GM19351 (cell line): ENCODE results near the gene TH.
A peak's percentile ranks its signal among the peaks of the same experiment; 100 is the strongest.
"Not testable (repeated sequence)": the region's sequence is repeated elsewhere in the genome, so short reads cannot be mapped to it uniquely, and the experiment has no call there.

ENCODE experiments used
- ATAC-seq: cut with Tn5 transposase; IDR thresholded peaks from one replicate; pipeline ENCODE4 v1.9.1; 2021; ENCODE audit warnings: mild to moderate bottlenecking, moderate library complexity; ENCODE audit not compliant: unreplicated experiment

TH gene

DNA sequence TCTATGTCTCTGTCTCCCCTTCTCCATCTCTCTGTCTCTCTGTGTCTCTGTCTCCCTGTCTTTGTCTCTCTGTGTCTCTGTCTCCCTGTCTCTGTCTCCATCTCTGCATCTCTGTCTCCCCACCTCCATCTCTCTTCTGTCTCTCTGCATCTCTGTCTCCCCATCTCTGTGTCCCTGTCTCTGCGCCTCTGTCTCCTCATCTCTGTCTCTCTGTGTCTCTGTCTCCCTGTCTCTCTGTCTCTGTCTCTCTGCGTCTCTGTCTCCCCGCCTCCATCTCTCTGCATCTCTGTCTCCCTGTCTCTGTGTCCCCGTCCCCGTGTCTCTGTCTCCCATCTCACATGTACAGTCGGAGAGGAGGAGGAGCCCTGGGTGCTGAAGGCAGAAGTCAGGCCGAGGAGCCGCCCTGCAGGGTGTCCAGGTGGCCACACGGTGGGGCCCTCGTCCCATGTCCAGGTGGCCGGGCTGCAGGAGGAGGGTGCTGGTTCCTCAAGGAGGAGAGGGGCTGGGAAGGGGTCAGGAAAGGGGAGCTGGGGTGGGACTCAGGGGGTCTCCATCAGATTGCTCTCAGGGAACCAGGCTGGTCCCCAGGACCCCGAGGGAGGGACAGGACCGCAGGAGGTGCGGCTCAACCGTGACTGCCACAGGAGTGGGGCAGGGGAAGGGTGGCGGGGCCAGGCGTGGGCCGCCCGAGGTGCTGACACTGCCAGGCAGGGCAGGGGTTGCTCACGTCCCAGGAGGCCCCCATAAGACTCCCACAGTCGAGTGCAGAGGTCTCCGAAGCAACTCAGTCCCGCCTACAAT is 25.6 kb upstream of the TH start:
- ATAC-seq: peak; percentile 43

DNA sequence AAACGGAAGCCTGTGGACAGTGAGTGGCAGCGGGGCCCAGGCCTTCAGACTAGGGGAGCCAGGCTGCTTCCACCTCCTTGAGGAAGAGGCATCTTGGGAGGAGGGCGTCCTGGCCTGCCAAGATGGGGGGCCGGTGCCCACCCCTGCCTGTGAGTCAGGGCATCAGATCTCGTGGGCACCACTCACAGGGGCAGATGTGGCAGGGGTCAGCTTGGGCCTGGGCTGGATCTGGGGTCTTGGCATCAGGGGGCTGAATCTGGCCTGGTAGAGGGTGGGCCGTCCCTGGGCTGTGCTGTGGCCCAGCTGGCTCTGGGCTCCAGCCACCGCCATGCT is 24.1 kb upstream of the TH start:
- ATAC-seq: no peak

DNA sequence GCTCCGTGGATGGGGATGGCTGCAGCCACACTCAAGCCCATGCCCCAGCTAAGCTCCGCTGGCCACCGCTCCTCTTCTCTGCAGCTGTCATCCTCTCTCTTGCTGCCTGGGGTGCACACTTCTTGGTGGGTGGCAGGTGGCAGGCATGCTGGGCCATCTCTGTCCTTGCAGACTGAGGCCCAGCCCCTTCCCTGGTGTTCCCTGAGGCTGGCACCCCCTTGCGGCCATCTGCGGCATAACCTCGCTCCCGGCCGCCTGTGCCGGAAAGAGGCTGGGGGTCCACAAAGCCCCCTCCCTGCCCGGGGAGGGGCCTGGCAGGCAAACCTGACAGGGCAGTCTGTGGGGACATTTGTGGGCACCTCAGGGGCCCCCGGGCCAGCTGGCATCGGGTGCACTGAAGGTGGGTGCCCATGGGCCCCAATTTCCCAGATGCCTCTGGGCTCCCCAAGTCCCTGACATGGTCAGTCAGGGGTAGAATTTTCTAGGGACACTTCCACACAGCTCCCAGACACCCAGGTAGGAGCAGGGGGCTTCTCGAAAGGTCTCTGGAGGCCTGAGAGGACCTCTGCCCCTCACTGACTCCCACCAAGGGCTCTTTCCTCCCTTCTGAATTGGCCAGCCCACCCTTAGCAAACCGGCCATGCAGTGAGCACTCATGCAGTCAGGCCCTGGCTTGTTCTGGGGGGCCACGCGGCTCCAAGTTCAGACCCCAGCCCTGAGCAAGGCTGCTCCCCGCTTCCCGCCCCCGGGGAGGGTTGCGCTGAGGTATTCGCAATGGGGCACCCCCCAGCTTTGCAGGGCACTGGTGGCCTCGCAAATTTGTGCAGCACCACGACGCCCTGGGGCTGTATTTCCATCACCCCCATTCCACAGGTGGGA is 23.5 kb upstream of the TH start:
- ATAC-seq: no peak

DNA sequence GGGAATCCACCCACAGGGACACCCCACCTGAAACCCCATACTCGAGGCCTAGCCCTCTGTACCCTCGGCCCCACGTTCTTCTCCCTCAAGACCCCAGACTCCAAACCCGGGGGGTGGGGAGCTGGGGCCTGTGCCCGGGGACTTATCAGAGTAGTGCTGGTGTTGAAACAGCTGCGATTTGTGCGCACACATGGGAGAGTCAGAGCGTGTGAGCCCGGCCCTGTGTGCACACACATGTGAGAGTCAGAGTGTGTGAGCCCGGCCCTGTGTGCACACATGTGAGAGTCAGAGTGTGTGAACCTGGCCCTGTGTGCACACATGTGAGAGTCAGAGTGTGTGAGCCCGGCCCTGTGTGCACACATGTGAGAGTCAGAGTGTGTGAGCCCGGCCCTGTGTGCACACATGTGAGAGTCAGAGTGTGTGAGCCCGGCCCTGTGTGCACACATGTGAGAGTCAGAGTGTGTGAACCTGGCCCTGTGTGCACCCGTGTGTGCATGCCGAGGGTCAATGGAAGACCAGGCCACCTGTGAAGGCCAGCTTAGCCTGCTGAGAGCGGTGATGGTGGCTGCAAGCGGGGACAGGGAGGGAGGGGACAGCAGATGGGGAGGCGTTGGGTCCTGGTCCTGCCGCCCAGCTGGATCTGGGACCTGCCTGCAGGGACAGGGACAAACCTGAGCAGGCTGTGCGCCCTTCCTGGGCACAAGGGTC is 22.4 kb upstream of the TH start:
- ATAC-seq: not testable (repeated sequence)

DNA sequence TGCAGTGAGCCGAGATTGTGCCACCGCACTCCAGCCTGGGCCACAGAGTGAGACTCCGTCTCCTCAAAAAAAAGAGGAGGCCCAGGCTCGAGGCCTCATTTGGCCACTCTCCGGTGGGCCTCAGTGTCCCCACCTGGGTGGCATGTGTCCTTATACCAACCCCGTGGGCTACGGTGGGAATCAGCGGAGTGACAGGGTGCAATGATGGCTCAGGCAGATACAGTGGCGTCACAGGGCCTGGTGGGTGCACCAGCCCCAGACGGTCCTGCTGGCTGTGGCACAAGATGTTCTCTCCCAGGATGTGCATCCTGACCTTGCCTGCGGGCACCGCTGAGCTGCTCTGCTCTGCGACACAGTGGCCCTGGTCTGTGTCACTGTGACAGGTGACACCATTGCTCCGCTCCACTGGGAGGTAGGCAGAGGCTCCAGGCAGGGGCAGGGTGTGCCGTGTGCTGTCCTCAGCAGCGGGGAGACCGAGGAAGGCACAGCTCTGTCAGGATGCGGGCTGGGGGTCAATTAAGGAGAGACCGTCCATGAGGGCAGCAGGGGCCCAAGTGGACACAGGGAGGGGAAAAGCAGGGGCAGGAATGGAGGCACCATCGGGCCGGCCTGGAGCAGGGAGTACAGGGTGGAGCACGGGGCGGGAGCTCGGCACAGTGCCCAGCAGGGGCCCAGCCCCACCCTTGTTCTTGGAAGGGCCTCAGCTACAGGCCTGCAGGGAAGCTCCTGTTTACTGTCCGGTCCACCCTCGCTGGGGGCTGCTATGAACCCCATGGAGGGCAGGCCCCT is 21.7 kb upstream of the TH start:
- no peak for ATAC-seq

DNA sequence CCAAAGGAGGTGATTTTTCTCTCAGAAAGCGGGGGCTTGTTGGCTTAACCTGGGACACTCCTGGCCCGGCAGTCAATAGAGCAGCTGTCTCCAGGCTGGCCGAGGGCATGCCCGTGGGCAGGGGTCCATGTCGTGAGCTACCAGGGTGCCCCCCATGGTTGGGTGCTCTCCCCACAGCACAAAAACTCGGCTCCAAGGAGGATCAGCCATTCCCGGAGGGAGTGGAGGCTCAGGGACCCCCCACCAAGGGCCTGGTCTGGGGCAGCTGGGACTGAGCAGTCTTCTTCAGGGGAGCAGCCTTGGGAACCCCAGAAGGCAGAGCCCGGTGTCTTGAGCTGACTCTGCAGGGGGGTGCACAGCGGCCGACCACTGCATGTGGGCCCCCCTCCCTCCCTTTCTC is 20.8 kb upstream of the TH start:
- ATAC-seq: no peak

DNA sequence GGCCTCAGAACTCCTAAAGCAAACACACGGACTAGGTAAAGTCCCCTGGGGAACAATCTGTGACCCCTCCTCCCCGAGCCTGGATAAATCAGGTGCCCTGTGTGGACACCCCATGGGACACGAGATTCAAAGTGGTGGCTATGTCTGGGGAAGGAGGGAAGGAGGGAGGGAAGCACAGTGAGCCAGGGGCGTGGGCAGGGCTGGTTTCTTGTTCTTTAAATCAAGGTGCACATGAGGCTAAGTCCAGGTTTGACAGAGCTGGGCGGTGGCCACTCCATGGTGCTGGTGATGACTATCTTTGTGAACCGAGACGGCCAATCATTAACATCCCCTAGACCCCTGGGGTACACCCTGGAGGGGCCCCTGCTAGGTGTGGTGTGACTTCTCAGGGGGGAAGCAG is 20.3 kb upstream of the TH start:
- no peak for ATAC-seq

DNA sequence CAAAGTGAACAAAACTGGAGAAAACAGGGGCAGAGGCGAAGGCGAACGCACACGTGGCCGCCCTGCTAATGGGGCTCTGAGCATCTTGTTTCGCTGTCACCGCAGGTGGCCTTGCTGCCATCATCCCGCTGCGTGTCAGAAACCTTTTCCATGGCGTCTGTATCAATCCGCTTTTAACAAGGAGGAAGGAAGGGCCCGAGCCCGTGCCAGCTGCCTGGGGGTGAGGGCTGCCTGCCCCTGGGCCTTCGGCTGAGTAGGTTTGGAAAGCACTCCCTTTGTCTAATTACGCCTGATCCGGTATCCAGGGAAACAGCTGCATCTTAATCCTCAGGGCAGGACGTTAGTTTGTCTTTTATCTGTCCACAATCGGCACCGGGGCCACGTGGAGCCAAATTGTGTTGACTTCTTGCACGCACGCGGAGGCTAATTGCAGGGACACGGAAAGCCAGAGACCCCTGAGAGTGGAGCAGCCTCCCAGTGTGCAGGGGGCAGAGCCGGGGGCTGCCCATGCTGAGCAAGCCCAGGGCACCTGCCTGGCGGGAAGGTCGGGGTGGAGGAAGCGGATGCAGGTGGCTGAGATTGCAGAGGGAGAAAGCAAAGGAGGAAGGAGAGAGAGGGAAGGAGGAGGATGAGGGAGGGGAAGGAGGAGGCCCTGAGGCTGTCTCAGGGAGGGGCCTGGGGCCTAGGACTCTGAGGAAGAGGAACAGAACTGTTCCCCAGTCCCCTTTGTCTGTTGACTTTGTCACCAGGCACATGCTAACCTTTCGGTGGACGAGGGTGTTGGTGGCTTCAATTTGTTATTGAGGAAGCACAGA is 19.2 kb upstream of the TH start:
- ATAC-seq: no peak

DNA sequence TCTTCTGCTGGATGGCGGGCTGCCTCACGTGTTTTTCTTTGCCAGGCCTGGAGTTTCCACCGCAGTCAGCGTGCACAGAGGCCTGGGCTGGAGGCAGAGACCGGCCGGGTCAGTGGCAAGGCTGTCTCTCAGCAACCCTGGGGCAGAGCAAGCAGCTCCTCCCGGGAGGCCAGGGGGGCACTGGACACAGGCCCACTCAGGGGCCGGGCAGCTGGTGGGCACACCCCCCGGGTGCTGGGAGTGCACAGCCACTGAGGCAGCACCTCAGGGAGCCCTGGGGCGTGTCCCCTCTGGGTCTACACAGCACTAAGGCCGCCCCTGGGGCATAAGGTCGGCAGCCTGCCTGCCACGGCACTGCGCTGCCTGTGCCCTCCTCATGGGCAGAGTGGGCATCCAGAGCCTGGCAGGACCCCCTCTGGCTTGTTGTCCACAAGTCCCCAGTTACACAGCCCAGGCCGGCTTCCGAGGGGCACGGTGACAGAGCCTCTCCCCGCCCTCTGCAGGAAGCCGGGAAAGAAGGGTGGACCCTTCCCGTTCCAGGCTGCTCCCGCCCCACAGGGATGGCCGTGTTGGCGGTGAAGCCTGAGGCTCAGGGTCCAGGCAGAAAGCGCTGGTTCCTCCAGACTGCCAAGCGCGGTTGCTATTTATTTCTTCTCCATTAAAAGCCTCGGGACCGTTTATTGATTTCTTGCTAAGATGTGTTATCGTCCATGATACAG is 18.5 kb upstream of the TH start:
- ATAC-seq: no peak

DNA sequence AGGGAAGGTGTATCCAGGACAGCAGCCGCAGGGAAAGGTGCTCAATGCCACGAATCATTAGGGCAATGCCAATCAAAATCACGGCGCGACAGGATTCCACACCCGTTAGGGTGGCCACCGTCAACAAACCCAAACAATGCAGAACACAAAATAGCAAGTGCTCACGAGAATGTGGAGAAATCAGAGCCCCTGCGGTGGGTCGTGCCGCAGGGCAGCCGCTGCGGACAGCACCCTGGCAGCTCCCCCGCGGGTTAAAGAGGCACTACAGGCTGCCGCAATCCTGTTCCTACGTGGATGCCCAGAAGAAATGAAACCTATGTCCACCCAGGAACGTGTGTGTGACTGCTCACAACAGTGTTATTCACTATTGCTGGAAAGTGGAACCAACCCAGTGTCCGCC is 17.1 kb upstream of the TH start:
- ATAC-seq: no peak

DNA sequence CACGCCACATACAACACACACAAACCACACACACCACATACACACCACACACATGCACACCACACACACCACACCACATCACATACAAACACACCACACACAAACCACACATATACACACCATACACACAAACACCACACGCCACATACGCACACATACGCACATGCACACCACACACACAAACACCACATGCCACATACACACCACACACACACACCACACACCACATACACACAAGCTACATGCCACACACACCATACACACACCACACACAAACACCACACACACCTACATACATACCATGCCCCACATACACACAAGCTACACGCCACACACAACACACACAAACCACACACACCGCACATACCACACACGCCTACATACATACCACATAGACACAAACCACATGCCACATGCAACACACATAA is 15.7 kb upstream of the TH start:
- no peak for ATAC-seq

DNA sequence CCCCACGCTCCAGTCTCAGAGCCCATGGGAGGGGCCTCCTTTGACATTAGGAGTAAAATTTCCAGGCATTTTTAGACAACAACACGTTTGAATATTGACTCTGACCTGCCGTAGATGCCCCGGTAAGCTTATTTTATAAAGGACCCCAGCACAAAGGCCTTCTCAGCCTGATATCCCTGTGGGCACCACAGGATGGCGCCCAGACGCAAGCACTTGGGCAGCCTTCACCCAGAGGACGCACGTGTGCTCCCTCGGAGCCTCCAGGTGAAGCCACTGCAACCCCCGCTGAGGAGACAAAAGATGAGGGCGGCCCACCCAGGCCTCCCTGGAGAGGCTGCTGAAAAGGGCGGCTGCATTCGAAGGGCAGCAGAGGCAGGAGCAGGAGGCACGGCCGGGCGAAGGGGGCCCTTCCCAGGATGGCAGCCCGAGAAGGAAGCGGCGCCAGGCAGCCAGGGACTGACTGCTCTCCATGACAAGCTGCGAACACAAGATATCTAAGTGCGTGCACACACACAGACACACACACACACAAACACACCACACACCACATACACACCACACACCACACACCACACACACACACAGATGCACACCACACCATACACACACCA is 15.2 kb upstream of the TH start:
- no peak for ATAC-seq

DNA sequence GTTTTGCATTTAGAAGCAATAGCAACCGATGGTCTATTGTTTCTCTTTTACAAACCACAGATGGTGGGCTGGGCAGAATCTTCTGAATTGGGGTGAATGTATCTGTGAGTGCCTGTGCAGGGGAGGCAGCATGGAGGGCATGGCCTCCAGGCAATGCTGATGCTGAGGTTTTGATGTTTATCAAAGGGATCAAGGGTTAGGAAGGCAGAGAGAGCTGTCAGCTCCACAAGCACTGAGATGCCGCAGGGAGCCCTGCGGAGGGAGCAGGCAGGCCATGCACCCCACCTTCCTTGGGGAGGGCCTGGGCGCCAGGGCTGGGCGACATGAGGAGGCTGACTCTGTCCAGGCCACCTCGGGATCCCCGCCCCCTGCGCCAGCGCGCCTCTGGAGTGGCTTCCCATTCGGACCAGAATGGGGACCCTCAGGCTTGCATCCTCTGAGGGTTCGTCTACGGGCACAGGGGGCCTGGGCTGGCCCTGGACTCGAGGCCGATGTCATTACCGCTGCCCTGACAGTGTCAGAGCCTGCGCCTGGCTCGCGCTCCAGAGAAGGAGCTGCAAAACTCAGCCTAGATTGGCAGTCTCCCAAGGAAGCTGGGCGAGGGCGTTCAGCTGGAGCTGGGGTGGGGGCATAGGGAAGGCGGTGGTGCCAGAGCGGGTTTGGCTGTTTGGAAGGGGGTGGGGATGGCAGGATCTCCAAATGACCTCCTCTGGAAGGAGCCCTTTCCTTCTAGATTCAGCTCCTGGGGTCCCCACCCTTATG is 13.9 kb upstream of the TH start:
- ATAC-seq: no peak

DNA sequence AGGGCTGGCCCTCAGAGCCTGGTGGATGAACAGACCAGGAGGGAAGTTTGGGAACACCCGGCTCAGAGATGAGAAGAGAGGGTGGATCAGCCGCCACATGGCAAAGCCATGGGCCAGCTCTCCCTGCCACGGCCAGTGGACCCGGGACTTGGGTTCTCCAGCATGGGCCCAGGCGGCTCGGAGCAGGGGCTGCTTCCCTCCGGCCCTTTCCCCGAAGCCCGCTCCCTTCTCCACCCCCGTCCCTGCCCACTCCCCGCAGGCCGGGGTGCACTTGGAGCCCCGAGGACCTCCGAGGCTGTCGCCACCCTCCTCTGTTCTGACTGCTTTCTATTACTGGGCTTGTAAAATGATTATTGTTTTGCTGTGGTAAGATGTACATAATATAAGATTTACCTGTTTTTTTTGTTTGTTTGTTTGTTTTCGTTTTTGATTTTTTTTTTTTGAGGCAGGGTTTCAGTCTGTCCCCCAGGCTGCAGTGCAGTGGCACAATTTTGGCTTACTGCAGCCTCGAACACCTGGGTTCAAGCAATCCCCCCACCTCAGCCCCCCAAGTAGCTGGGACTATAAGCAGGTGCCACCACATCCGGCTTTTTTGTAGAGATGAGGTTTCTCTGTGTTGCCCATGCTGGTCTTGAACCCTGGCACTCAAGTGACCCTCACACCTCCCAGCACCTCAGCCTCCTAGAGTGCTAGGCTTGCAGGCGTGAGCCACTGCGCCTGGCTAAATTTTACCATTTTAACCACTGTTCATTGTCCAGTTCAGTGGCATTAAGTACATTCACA is 11.3 kb upstream of the TH start:
- no peak for ATAC-seq

DNA sequence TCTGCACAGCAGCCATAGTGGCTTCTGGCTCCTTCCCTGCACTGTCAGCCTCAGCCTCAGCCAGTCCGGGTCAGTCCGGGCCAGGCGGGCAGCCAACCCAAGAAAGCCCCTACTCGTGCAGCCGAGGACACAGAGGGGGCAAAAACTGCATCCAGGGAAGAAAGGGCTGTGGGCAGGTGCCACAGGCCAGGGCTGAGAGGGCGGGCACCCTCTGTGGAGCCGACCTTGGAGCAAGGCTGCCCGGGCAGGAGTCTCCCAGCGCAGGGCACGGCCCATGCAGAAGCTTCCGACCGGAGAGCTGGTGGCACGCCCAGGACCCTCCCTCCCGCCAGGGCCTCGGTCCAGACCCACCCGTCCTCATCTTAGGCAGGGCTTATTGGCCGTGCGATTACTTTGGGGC is 10.5 kb upstream of the TH start:
- ATAC-seq: no peak

DNA sequence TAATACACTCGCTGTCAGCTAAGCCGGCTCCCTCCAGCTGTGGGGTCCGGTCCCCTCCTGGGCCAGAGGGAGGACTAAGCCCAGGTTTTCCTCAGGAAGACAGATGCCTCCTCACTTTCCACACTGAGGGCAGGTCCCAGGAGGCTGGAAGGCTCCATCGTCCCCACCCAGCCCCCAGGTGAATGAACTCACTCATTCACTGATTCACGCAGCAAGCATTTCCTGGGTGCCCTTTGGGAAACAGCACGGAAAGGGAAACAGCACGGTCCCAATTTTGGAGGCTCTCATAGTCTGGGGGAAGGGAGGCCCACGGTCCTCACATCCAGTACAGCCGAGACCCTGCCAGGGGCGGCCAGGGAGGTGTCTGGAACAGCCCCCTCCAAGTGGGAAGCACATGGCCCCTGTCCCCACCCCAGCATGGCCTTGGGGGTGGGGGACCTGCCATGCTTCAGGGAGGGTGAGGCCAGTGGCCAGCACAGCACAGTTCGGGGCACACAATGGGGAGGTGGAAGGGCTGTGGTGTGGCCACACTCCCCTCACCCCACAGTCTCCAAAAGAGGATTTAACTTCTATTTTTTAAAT is 9.3 kb upstream of the TH start:
- ATAC-seq: no peak

DNA sequence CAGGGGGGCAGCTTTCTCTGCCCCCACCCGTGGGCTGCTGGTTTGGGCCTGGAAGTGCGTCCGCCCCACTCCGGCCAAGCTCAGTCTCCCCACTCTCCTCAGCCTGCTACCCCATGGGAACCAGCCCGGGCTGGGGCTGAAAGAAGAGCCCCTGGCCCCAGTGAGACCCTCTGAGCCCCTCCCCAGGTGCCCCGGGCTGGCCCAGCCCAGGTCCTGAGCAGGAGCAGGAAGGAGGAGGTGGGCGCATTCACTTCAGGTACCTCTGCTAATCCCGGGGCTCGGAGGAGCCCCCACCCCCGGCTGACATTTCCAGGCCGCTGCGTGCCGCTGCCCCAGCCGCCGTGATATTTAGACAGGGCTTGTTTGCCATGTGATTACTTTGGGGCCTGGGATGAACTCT is 8.7 kb upstream of the TH start:
- ATAC-seq: no peak
